Esophagus (tissue), 2 donors: ENCODE results near the gene PTGIS. TPM values are rescaled to one million over a fixed set of nuclear protein-coding genes. Genes with fewer than 3 reads are reported as not detected.

Source experiments
- H3K27ac ChIP-seq, 2 donors: one replicate each; pipeline ENCODE4 v1.5.1; 2013; ENCODE audit warnings: low read depth in 2 of 2, mild to moderate bottlenecking in 2 of 2, inconsistent platforms in 1 of 2, low read length in 1 of 2, moderate library complexity in 1 of 2
- H3K27me3 ChIP-seq, 2 donors: one replicate each; pipeline ENCODE4 v1.6.1; 2013; ENCODE audit warnings: low read length in 2 of 2, control low read depth in 1 of 2, mild to moderate bottlenecking in 1 of 2; ENCODE audit not compliant: insufficient read depth in 2 of 2, control insufficient read depth in 1 of 2
- H3K36me3 ChIP-seq, 2 donors: one replicate each; pipeline ENCODE4 v1.6.1; 2013; ENCODE audit warnings: low read length in 1 of 2; ENCODE audit not compliant: control insufficient read depth in 2 of 2, insufficient read depth in 2 of 2
- H3K4me1 ChIP-seq, 2 donors: one replicate each; pipeline ENCODE4 v1.6.1; 2013; ENCODE audit warnings: low read length in 1 of 2; ENCODE audit not compliant: control insufficient read depth in 2 of 2, insufficient read depth in 2 of 2
- H3K4me3 ChIP-seq, 2 donors: one replicate each; pipeline ENCODE4 v1.5.1; 2013; ENCODE audit warnings: low read length in 2 of 2, mild to moderate bottlenecking in 2 of 2, low read depth in 1 of 2, moderate library complexity in 1 of 2
- H3K9me3 ChIP-seq, 2 donors: one replicate each; pipeline ENCODE4 v1.6.1; 2013; ENCODE audit warnings: mild to moderate bottlenecking in 2 of 2, low read depth in 1 of 2, low read length in 1 of 2, moderate library complexity in 1 of 2; ENCODE audit not compliant: control insufficient read depth in 2 of 2, insufficient read depth in 1 of 2
- WGBS, 2 donors: extraction: QIAGEN DNeasy Blood & Tissue Kit; methylation state at CpG; one replicate each; pipeline ENCODE4 v1.1.7; 2013; 5-methylcytosine and 5-hydroxymethylcytosine counted together
- polyA plus RNA-seq, 2 donors: library from polyadenylated mRNA; stranded (reverse); fragments of 200-250 nt; gene quantifications; one replicate each; pipeline ENCODE4 v1.2.3, GENCODE V29; 2013
- donor health status: healthy with polysubstance abuse.
- donor health status: Bipolar disorder and iron deficiency.

Gene PTGIS
- polyA plus RNA-seq, 2 donors = 3.5 to 6.1 TPM

- Histone ChIP-seq H3K27me3 (no peaks in the 10 kb centered on the region), H3K4me1 (peaks cover 0 to 4% of the 10 kb centered on the region in 2 donors), H3K9me3 (peaks cover 3% of the 10 kb centered on the region in 2 donors), H3K27ac (no peak overlapping the region), H3K36me3 (no peaks in the 10 kb centered on the region), H3K4me3 (no peak overlapping the region)
- 21 to 35% methylated on average over 1 of the region's 1 CpG for WGBS, 2 donors
Measured at GRCh38 chr20:49580813-49581174, 12.9 kb upstream of the PTGIS start.

- H3K27me3 ChIP-seq = no peaks in the 10 kb centered on the region
- WGBS, 2 donors = 69 to 73% methylated on average over 15 of the region's 15 CpGs
- no peaks in the 10 kb centered on the region for H3K36me3 ChIP-seq
- H3K27ac ChIP-seq = peak overlapping the region; percentile 22 to 73
- peaks cover 3% of the 10 kb centered on the region in 2 donors for H3K9me3 ChIP-seq
- peaks cover 0 to 4% of the 10 kb centered on the region in 2 donors for H3K4me1 ChIP-seq
- no peak overlapping the region for H3K4me3 ChIP-seq
Measured at GRCh38 chr20:49579874-49580812, 12.2 kb upstream of the PTGIS start.

GRCh38 chr20:49579195-49579594 lies 11.3 kb upstream of the PTGIS start:
- no peaks in the 10 kb centered on the region for H3K27me3 ChIP-seq

GRCh38 chr20:49578436-49578835 lies 10.5 kb upstream of the PTGIS start:
- 78 to 83% methylated on average over 4 of the region's 4 CpGs for WGBS, 2 donors

More at GRCh38 chr20:49579195-49579594, 11.3 kb upstream of the PTGIS start:
- Histone ChIP-seq H3K4me1 (peaks cover 0 to 4% of the 10 kb centered on the region in 2 donors), H3K27ac (no peak overlapping the region), H3K9me3 (peaks cover 3% of the 10 kb centered on the region in 2 donors), H3K4me3 (no peak overlapping the region), H3K36me3 (no peaks in the 10 kb centered on the region)
- WGBS, 2 donors = 94 to 95% methylated on average over 4 of the region's 4 CpGs

GRCh38 chr20:49575551-49576060 lies 7.7 kb upstream of the PTGIS start:
- H3K27ac ChIP-seq = peak overlapping the region in 1 of 2 donors; percentile 26

More at GRCh38 chr20:49578436-49578835, 10.5 kb upstream of the PTGIS start:
- Histone ChIP-seq H3K4me3 (no peak overlapping the region), H3K9me3 (peaks cover 3% of the 10 kb centered on the region in 2 donors), H3K36me3 (no peaks in the 10 kb centered on the region), H3K27me3 (no peaks in the 10 kb centered on the region), H3K27ac (no peak overlapping the region), H3K4me1 (no peaks in the 10 kb centered on the region)

GRCh38 chr20:49573900-49574416 lies 6.0 kb upstream of the PTGIS start:
- Histone ChIP-seq H3K27ac (no peak overlapping the region), H3K27me3 (no peaks in the 10 kb centered on the region), H3K4me3 (no peak overlapping the region), H3K4me1 (no peaks in the 10 kb centered on the region), H3K36me3 (no peaks in the 10 kb centered on the region), H3K9me3 (no peaks in the 10 kb centered on the region)
- WGBS, 2 donors = 86 to 88% methylated on average over 8 of the region's 8 CpGs

More at GRCh38 chr20:49575551-49576060, 7.7 kb upstream of the PTGIS start:
- Histone ChIP-seq H3K4me1 (no peaks in the 10 kb centered on the region), H3K4me3 (no peak overlapping the region), H3K36me3 (no peaks in the 10 kb centered on the region), H3K9me3 (no peaks in the 10 kb centered on the region), H3K27me3 (no peaks in the 10 kb centered on the region)
- 33 to 44% methylated on average over 5 of the region's 5 CpGs for WGBS, 2 donors

GRCh38 chr20:49572857-49573256 lies 4.9 kb upstream of the PTGIS start:
- Histone ChIP-seq H3K9me3 (no peaks in the 10 kb centered on the region), H3K27me3 (peaks cover 0 to under 1% of the 10 kb centered on the region in 2 donors), H3K4me1 (no peaks in the 10 kb centered on the region), H3K27ac (no peak overlapping the region), H3K4me3 (no peak overlapping the region), H3K36me3 (no peaks in the 10 kb centered on the region)
- WGBS, 2 donors = 35 to 38% methylated on average over 6 of the region's 6 CpGs

- H3K4me1 ChIP-seq = peaks cover 0 to 3% of the 10 kb centered on the region in 2 donors
- H3K27me3 ChIP-seq = peaks cover 0 to 8% of the 10 kb centered on the region in 2 donors
- H3K4me3 ChIP-seq = no peak overlapping the region
- WGBS, 2 donors = 74 to 86% methylated on average over 2 of the region's 2 CpGs
- no peak overlapping the region for H3K27ac ChIP-seq
- no peaks in the 10 kb centered on the region for H3K36me3 ChIP-seq
- H3K9me3 ChIP-seq = no peaks in the 10 kb centered on the region
Measured at GRCh38 chr20:49571553-49571835, 3.6 kb upstream of the PTGIS start.

GRCh38 chr20:49570828-49571552 lies 3.1 kb upstream of the PTGIS start:
- Histone ChIP-seq H3K27me3 (peaks cover 0 to 8% of the 10 kb centered on the region in 2 donors), H3K9me3 (no peaks in the 10 kb centered on the region), H3K4me1 (peaks cover 0 to 3% of the 10 kb centered on the region in 2 donors), H3K4me3 (no peak overlapping the region), H3K27ac (peak overlapping the region; percentile 11 to 26), H3K36me3 (no peaks in the 10 kb centered on the region)
- 75 to 76% methylated on average over 11 of the region's 11 CpGs for WGBS, 2 donors
